C4-2B (cell line): ENCODE results near the gene HYAL2.

Experiments
- ZFX ChIP-seq: fragments of 450-650 bp; IDR thresholded peaks from 2 replicates; pipeline ENCODE4 v1.6.1; 2017
- TF ChIP-seq, protein P1 (sequence below): fragments of 450-650 bp; conservative IDR thresholded peaks from 2 replicates; pipeline ENCODE4 v1.5.1; 2017; ENCODE audit warnings: mild to moderate bottlenecking

- TF ChIP-seq, protein P1, sequence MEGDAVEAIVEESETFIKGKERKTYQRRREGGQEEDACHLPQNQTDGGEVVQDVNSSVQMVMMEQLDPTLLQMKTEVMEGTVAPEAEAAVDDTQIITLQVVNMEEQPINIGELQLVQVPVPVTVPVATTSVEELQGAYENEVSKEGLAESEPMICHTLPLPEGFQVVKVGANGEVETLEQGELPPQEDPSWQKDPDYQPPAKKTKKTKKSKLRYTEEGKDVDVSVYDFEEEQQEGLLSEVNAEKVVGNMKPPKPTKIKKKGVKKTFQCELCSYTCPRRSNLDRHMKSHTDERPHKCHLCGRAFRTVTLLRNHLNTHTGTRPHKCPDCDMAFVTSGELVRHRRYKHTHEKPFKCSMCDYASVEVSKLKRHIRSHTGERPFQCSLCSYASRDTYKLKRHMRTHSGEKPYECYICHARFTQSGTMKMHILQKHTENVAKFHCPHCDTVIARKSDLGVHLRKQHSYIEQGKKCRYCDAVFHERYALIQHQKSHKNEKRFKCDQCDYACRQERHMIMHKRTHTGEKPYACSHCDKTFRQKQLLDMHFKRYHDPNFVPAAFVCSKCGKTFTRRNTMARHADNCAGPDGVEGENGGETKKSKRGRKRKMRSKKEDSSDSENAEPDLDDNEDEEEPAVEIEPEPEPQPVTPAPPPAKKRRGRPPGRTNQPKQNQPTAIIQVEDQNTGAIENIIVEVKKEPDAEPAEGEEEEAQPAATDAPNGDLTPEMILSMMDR: no peak
- peak; percentile 23; the same call in 1 of the 2 replicates for TF ChIP-seq ZFX
These were observed 22.4 kb downstream of the HYAL2 start for GRCh38 chr3:50299929-50300680.
